NCI-H460 (cell line): ENCODE results near the gene CDC42EP2. TPM values are rescaled to one million over a fixed set of nuclear protein-coding genes. Genes with fewer than 3 reads are reported as not detected.

Experiments used
- DNase-seq: peaks from one replicate; pipeline ENCODE4 v3.0.0-alpha.2; 2016; ENCODE audit warnings: low read depth; ENCODE audit errors: extremely low read depth
- total RNA-seq: library from RNA; depleted of rRNA; stranded (reverse); fragments of >200 nt; shearing (Covaris generic); gene quantifications from 2 replicates; pipeline ENCODE4 v1.2.3, GENCODE V29; 2014

Gene CDC42EP2
- total RNA-seq, 1 experiment from 2014 or later = 15.1 TPM

DNA sequence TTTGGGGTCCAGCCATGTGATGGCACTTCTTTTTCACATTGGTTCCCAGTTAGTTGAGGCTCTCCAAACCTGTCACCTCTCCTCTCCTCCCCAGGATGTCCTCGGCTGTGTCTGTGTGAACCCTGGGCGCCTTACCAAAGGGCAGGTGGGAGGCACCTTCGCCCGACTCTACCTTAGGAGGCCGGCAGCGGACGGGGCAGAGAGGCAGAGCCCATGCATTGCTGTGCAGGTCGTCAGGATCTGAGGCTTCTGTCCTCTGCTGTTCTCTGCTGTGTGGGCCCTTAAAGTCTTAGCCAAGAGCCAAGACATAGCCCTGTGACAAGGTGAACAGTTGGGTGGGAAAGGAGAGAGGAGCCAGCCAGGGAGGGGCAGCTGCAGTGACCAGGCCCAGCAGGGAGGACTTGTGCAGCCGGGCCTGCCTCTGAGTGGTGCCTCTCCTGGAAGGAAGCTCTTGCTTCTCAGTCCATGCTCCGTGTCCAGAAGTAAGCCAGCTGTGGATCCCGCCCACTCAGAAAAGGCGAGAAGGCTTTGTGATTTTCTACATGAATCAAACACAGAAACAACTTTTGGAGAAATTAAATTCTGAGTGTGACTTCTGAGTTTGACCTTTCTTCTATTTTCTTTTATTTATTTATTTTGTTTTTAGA, 17.5 kb upstream of the CDC42EP2 start:
- no peak for DNase-seq

DNA sequence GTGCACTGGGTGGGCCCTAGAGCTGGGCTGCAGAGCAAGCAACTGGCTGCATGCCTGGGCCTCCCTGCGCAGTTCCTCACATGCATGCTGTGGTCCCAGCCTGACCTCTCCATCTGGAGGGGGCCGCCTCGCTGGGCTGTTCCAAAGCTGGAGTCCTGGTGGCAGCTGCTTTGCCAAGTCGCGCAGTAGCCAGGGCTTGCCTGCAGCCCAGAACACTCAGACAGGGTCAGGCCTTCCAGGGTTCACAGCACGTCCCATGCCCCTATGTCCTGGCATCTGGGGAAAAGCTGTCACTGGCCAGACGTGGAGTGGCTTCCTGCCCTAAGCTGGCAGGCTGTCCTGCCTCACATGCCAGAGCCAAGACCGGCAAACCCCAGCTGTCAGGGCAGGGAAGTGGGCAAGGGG, 16.5 kb upstream of the CDC42EP2 start:
- DNase-seq = no peak

DNA sequence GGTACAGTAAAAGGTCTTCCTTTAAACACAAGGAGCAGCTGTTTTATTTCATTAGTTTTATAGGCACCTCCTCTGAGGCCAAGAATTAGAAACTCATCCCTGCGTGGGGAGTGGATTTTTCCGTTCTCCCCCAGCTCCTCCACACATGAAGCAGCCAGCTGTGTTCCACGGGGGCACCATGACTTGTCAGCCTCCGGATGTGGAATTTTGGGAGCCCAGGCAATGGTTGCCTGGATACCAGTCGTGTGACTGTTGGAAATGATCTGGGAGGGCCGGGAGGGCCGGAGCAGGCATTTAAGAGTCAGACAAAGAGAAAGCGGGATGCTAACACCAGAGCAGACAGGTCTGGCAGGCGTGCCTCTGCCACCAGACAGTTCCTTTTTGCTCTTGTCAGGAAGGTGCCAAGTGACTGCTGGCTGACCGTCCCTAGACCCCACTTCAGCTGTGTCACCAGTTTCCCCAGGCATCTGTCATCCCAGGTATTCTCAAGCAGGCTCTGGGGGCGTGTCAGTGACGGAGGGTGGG, 15.9 kb upstream of the CDC42EP2 start:
- no peak for DNase-seq

DNA sequence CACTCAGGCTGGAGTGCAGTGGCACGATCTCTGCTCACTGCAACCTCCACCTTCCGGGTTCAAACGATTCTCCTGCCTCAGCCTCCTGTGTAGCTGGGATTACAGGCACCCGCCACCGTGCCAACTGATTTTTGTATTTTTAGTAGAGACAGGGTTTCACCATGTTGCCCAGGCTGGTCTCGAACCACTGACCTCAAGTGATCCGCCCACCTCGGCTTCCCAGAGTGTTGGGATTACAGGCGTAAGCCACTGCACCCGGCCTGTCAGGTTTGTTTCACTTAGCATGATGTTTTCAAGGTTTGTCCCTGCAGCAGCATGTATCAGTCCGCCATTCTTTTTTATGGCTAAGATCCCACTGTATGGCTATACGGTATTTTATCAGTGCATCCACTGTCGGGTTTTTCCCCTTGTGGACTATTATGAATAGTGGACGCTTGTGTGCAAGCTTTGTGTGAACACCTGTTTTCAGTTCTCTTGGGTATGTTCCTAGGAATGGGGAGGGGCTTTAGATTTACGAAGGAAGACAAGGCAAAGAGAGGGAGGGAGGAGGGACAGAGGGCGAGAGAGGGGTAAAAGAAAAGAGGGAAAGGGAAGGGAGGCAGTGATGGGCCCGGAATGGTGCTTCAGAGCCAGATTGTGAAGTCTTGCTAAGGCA, 13.9 kb upstream of the CDC42EP2 start:
- DNase-seq = no peak

DNA sequence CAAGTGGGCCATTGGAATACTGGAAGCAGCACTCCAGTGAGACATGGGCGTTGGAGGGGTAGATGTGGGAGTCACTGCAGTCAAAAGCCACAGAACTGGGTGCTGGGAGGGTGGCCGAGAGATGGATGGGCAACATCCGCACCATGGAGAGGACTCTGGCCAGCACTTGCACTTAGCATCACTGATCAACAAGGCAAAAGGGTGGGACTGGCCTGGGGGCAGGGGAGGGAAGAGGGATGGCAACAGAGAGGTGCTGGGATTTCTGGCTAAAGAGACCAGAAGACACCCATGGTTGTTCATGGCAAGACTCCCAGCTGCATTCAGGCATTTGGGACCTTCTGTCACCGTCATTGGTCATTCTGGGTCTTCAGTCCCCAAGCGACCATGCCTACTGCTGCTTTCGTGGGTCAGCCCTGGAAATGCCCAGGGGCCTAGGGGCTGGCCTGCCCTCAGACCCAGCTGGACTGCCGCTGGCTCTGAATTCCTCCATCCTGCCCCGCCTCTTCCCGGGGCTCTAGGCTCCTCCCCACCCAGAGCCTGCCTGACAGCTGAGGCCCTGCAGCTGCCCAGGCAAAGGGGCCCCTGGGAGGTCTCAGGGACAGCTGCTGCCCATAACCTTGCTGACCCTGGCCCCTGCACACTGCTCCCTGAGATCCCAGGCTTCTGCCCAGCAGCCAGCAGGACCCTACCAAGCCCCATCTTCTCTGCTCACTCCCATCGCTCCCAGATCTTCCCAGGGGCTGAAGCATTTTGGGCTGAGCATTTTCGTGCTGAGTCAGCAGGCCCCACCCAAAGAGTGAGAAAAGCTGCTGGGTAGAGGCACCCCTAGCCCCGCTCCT, 13.0 kb upstream of the CDC42EP2 start:
- no peak for DNase-seq

DNA sequence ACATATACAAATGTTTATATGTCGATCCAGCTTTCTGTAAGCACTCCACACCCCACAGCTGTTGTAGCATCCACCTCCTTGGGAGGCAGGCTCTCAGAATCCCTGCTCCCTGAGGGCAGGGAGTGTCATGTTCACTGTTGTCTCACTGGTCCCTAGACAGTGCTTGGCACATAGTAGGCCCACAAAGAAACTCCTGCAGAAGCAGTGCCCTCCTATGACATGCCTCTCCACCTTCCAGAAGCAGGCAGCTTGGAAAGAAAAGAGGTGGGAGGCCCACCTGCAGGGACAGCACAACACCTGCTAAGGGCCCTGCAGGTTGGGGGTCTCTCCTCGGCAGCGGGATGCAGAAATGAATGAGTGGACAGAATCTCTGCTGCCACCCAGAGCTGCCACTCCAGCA, 11.1 kb upstream of the CDC42EP2 start:
- DNase-seq = no peak

DNA sequence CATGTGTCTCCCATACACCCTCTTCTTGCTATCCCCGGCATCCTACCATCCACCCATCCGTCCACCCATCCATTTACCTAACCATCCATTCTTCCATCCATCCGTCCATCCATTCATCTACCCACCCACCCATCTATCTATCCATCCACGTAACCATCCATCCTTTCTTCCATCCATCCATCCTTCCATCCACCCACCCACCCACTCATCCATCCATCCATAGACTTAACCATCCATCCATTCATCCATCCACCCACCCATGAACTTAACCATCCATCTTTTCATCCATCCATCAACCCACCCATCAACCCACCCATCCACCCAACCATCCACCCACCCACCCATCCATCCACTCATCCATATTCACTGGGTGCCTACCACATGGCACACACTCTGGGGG, 10.6 kb upstream of the CDC42EP2 start:
- DNase-seq = no peak

DNA sequence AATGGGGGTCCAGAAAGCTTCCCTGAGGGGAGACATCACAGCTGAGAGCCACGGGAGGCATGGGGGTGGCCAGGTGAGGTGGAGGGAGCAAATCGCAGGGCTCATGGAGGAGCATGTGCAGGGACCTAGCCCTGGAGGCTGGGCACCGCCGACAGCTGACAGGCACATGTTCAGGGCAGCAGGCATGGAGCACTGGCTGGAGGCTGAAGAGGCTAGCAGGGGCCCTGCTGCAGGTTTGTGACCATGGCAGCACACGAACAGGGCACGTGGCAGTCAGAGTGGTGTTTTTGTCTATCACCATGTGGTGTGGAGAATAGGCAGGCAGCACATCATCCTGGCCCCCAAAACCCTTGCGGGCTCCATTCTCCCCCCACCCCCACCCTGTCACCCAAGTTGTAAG, 10.1 kb upstream of the CDC42EP2 start:
- no peak for DNase-seq

DNA sequence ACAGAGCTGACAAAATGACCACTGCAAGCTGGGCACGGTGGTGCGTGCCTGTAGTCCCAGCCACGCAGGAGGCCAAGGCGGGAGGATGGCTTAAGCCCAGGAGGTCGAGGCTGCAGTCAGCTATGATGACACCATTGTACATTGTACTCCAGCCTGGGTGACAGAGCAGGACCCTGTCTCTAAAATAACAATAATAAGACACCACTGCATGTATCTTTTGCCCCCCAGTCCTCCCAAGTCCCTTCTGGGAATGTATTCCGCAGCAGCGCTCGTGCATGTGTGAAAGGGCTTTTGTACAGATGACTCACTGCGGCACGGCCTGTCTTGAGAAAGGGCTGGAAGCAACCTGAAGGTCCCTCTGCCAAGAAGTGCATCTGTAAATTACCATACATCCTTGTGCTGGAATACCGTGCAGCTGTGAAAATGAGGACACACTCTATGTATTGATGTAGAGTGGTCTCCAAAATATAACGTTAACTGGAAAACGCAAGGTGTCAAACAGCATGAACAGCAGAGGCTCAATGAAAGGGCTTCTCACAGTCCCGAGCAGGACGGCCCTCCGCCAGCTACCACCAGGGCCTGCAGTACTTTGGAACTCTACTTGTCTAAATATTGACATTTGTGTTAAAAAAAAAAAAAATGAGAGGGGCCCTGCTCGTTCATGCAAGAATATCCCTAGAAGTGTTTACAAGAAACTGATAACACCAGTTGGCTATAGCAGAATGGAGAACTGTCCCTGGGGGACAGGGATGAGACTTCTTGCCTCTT, 9.0 kb upstream of the CDC42EP2 start:
- DNase-seq = no peak

DNA sequence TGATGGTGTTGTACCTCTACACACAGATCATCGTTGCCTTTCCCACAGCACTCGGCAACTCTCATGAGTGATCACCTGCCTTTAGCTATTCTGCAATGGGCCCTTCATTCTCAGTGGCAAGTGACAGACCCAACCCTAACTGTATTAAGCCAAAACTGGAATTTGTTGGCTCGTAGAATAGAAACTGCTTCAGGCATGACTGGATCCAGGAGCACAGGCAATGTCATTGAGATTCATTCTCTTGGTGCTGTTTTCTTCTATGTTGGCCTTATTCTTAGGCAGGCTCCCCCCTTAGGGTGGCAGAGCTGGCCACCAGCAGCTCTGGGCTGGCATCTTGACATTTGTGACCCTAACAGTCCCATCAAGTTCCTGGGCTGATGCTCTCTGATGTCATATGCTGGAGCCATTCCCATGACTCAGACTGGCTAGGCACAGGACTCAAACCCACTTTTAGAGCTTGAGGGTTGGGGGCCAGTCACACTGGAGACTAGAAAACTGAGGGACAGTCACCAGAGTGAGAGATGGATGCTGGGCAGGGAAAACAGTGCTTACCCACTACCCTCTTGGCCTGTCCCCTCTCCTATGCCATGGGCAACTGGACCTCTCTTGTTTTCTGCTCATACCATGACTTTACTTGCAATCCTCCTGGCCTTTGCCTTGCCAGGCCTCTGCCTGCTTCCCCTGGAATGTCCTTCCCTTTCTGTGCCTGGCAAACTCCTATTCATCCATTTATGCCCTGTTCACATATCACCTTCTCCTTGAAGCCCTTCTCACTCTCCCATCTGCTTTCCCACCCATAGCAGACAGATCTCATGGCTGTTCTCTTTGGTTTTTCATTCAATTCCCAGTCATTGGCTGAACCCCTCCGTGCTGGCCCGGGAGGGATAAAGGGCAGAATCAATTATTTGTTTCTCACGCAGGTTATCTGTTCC, 7.1 kb upstream of the CDC42EP2 start:
- no peak for DNase-seq

DNA sequence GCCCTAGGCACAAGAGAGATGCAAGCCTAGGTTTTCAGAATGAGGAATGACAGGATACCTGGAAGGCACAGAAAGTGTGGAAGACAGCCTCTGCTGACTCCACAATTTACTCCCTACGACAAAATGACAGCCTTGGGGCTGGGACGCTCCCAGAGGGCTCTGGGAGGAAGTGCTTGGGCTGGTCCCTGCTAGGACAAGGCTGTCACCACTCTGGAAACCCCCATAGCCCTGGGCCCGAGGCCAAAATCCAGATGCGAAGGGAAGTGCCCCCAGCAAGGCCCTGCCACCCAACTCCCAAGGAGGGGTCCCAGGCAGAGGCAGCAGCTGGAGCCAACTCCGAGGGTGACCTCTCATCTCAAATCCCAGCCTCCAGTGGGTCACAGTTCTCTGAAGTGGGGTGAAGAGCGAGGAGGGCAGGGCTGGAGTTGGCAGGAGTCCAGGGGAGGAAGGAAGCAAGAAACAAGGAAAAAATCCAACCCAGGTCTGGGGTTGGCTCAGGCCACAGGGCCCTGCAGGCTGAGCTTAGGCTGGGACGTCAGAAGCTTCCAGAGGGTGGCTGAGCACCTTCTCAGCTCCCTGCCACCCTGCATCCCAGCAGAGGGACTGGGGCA, 6.3 kb upstream of the CDC42EP2 start:
- DNase-seq = no peak

DNA sequence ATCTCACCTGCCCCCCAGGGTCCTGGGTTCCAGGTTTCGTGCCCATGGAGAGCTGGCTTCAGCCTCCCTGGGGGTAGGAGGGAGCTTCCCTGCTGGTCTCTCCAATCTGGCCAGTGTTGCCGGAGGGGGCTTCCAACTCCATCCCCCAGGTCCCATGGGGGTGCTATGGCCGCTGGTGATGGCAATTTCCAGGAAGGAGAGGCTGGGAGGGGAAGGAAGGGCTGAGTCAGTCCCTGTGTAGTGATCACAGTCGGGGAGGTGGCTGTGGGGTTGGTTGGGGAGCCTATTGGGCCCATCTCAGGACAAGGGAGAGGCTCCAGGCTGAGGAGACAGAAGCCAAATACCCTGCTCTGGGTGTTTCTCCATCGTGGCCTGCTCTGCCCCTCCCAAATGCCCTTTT, 5.7 kb upstream of the CDC42EP2 start:
- no peak for DNase-seq

DNA sequence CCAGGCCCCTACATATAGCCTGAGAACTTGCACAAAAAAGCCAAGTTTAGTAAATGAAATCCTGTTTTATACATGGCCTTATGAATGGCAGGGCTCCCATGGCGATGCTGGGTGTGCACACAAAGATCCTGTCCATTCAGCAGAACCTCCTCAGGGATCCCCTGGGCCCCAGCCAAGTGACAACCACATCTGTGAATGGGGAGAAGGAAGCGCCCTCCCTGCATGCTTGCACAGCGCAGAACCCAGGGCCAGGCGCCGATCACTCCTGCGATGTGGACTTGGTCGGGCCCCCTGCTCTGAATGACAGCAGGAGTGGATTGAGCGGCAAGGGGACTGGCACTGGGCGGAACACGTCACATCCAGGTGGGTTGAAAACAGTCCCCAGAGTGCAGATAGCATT, 4.5 kb upstream of the CDC42EP2 start:
- DNase-seq = no peak

DNA sequence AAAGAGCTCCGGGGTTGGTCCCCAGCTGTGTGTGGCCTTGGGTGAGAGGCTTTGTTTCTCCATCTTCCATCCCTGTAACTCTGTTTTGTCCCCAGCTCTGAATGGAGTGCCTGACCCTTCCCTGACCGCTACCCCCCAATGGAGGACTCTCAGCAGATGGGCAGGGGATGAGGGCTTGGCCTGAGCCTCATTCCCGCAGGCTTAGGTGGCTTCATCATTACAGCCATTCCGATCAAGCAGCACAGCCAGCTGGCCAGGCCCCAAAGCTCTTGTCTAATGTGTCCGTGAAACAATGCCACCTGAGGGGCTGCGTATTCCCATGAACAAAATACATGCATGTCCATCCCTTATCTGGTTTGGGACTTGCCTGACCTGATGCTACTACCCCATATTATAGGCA, 3.9 kb upstream of the CDC42EP2 start:
- DNase-seq = no peak

DNA sequence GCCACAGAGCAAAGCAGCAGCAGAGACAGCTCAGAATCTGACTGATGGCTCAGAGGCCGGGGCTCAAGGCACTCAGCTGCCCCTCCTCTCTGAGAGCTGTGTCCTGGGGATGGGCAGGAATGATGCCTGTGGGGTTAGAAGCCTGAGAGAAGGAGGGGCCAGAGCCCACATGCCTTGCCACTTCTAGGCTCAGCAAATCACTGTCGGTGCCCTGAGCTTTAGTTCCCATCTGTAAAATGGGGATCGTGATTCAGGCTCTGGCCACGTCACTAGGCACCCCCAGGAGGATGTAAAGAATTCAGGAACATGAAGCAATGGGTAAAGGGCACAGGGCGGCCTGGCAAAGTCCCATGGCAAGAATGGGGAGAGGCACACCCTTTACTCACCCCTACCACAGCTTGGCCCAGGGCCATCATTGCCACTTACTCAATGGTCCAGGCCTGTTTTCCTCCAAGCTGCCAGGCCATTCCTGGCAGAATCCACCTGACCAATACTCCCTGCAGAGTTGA, 3.4 kb upstream of the CDC42EP2 start:
- DNase-seq = peak; percentile 67

DNA sequence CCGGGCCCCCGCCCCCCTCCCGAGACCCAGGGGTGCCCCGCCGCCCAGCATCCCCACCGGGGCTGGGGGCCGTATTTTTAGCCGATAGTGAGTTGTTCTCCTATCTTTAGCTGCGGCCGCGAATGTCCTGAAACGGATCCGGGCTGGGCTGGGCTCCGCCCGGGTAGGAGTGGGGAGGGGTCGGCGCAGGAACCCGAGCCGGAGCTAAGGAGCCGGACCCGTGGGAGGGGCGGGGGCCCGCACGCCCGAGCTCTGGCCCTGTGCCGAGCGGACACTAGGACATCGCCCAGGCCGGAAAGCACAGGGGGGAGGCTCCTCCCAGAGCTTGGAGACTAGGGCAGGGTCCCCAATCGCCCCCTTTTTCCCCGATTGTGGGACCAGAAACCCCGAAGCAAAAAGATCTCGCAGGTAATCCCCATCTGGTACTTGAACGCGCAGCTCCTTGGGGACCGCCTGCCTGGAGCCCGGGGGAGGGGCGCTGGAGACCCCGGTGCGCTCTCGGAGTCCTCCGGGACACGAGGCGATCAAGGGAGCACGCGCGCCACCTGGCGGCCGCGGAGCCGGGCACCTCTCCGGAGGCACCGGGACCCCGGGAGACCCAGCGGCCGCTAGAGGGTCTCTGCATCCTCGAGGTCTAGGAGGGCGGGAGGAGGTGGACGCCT, 669 bp downstream of the CDC42EP2 start:
- peak; percentile 63 for DNase-seq

DNA sequence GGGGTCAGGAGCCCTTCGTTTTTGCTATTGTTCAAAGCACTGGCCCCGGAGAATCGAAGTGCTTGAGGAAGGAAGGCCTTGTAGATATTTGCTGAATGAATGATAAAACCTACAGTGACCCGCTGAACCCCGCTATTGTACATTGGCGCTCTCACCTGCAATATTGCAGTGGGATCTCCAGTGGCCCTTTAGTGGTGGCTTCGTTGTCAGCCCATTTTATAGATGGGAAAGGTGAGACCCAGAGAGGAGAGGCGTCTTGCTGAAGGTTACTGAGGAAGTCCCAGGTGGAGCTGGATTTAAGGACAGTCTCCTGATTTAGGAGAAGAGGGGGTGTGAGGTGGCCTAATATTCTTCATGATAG, 1.2 kb downstream of the CDC42EP2 start:
- no peak for DNase-seq

DNA sequence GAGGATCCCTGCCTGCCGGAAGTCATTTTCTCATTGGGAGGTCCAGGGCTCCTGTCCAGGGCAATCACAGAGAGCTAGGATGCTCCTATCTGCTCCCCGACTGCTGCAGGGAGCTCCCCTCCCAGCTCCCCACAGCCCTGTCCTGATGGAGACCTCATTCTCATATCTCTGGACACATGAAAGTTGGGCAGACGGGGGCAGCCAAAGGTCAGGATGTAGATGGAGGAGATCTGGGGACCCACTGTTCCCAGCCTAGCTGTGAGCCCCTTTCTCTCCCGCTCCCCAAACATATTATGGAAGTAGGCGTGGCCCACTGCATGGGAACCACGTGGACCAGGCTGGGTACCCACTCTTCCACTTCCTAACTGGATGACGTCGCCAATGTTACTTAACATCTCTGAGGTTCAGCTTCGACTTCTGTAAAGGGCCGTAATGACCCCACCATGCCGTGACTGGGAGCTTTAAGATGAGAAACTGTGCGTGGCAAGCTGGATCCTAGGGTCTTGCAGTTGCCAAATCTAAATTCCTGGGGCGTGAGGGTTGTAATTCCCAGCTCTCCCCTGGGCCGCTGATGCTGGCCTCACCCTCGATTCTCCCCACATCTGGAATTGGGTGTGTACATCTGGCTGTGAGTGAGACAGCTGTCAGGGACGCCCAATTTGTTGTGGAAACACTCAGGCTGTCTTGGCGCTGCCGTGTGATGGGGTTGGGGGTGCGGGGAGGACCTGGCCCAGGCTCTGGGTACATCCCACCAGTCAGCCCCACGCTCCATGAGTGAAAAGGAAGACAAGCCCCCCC, 1.8 kb downstream of the CDC42EP2 start:
- DNase-seq = no peak
